ENCODE results near the gene FMNL3. TPM values are rescaled to one million over a fixed set of nuclear protein-coding genes. Genes with fewer than 3 reads are reported as not detected.

FMNL3 gene
- polyA plus RNA-seq, 1 of the 3 experiments (the other 2 are of a cell fraction) = 10.2 TPM

DNA sequence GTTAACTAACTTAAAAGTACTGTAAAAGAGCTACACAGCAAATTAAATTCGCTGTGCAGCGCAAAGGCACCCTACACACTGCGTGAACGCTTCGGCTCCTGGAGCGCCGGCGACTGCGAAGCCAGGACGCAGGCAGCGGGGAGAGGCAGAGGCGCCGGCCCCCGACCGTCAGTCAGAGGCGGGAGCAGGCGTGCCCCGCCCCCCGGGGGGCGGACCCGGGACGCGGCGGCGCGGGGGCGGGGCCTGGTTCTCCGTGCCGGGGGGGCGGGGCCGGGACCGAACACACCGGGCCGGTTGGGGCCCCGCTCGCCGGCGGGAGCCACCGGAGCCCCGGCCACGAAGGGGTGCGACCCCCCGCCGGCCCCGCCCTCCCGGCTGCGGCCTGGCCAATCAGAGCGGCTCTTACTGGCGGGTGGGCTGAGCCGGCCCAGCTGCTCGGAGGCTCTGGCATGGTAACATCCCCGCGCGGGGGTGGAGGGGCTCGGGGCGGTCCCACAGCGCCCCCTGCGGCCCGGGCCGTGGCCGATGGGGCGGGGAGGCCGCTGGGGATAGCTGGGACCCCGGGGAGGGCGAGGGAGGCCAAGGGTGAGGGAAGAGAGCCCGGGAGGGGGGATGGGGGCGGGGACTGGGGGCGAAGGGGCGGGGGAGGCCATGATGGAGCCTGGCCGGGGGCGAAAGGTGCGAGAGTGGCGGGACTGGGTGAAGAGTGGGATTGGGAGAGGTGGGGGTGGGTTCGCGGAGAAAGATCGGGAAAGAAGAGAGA lies 83.9 kb downstream of the FMNL3 start, which contains the start of gene PRPF40B:
TSS of gene PRPF40B (plus strand) at position 420 of the 763 bp plus-strand sequence. CDS start at position 450, 30 bp downstream.
- POLR2A ChIA-PET = interaction anchor here (0.7 to 2.3 kb wide), 2 partner anchors 13 to 118 kb away, joined by 4 to 10 read pairs; partner anchors contain the start of gene TMBIM6
- Histone ChIP-seq H3K4me3 (ENCODE audit: low read depth in 2 of 2, low read length in 1 of 2) (peak within 1 kb of the TSS; percentile 63 to 67), H3K36me3 (replicated peaks in 1 of 2; ENCODE audit: control insufficient read depth in 1 of 2, insufficient read depth in 2 of 2, low read length in 1 of 2) (no peaks in the 10 kb centered on the region), H3K4me1 (ENCODE audit: control insufficient read depth in 1 of 2, insufficient read depth in 2 of 2, low read depth in 1 of 2, low read length in 1 of 2) (peaks cover 14 to 43% of the 10 kb centered on the region in 2 experiments; a peak in 3 of 4 replicates), H4K20me1 (ENCODE audit: insufficient read depth) (no peaks in the 10 kb centered on the region), H3F3A (replicated peaks; ENCODE audit: insufficient read depth) (peaks cover 57% of the 10 kb centered on the region), H2AFZ (ENCODE audit: low read depth) (peak within 1 kb of the TSS; percentile 86), H3K27ac (ENCODE audit: low read depth in 2 of 2, low read length in 1 of 2) (peak within 1 kb of the TSS; percentile 79 to 86), H3K9me2 (no peaks in the 10 kb centered on the region), H3K9ac (peak within 1 kb of the TSS; percentile 57), H3K79me2 (ENCODE audit: insufficient read depth) (no peaks in the 10 kb centered on the region), H3K27me3 (ENCODE audit: insufficient read depth) (no peaks in the 10 kb centered on the region), H3K4me2 (peak within 1 kb of the TSS; percentile 99), H3K9me3 (no peaks in the 10 kb centered on the region)
- WGBS (ENCODE audit: low lambda C conversion rate) = 2% methylated on average over 33 of the region's 76 CpGs
- CTCF ChIA-PET = interaction anchor here (0.6 to 13.7 kb wide), 24 partner anchors 9 to 276 kb away, joined by 3 to 102 read pairs (median 4); partner anchors contain the start of genes FAM186B and TMBIM6
- peak; percentile 99 for DNase-seq
- TF ChIP-seq, protein P1, sequence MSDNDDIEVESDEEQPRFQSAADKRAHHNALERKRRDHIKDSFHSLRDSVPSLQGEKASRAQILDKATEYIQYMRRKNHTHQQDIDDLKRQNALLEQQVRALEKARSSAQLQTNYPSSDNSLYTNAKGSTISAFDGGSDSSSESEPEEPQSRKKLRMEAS (IDR thresholded peaks at IDR 0.05; ENCODE audit: low read depth) = no peak; the same call in 1 of the 2 replicates
- TF ChIP-seq, protein P2, sequence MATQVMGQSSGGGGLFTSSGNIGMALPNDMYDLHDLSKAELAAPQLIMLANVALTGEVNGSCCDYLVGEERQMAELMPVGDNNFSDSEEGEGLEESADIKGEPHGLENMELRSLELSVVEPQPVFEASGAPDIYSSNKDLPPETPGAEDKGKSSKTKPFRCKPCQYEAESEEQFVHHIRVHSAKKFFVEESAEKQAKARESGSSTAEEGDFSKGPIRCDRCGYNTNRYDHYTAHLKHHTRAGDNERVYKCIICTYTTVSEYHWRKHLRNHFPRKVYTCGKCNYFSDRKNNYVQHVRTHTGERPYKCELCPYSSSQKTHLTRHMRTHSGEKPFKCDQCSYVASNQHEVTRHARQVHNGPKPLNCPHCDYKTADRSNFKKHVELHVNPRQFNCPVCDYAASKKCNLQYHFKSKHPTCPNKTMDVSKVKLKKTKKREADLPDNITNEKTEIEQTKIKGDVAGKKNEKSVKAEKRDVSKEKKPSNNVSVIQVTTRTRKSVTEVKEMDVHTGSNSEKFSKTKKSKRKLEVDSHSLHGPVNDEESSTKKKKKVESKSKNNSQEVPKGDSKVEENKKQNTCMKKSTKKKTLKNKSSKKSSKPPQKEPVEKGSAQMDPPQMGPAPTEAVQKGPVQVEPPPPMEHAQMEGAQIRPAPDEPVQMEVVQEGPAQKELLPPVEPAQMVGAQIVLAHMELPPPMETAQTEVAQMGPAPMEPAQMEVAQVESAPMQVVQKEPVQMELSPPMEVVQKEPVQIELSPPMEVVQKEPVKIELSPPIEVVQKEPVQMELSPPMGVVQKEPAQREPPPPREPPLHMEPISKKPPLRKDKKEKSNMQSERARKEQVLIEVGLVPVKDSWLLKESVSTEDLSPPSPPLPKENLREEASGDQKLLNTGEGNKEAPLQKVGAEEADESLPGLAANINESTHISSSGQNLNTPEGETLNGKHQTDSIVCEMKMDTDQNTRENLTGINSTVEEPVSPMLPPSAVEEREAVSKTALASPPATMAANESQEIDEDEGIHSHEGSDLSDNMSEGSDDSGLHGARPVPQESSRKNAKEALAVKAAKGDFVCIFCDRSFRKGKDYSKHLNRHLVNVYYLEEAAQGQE (IDR thresholded peaks at IDR 0.05; ENCODE audit: low read depth, low read length) = no peak
- TF ChIP-seq TCF12 (IDR thresholded peaks at IDR 0.05) (no peak), RAD21 (IDR thresholded peaks at IDR 0.05; ENCODE audit: low read length) (peak; percentile 18; the same call in 1 of the 2 replicates), EP300 (IDR thresholded peaks at IDR 0.05; ENCODE audit: borderline replicate concordance in 1 of 2, low read depth in 1 of 2, low read length in 1 of 2) (0 out of 4 replicates have a peak, but pooled peaks of 1 of the 2 experiments have one; percentile 33), MXI1 (IDR thresholded peaks at IDR 0.05; ENCODE audit: low read depth, low read length) (peak; percentile 75), NFIC (IDR thresholded peaks at IDR 0.05; ENCODE audit: borderline replicate concordance) (no peak), TAF1 (IDR thresholded peaks at IDR 0.05; ENCODE audit: borderline replicate concordance, low read depth, low read length) (peak; percentile 53; the same call in 1 of the 2 replicates), SIN3A (IDR thresholded peaks at IDR 0.05; ENCODE audit: borderline replicate concordance, low read depth, low read length) (no peak), GABPA (IDR thresholded peaks at IDR 0.05; ENCODE audit: low read depth) (0 out of 2 replicates have a peak, but pooled peaks have one; percentile 13), EZH2phosphoT487 (IDR thresholded peaks at IDR 0.05; ENCODE audit: borderline replicate concordance, low read depth) (no peak), NRF1 (IDR thresholded peaks at IDR 0.05; ENCODE audit: low read depth, low read length) (peak; percentile 41), POLR2AphosphoS5 (IDR thresholded peaks at IDR 0.05; ENCODE audit: low read depth, low read length) (peak; percentile 95)
- TF ChIP-seq, protein P3, sequence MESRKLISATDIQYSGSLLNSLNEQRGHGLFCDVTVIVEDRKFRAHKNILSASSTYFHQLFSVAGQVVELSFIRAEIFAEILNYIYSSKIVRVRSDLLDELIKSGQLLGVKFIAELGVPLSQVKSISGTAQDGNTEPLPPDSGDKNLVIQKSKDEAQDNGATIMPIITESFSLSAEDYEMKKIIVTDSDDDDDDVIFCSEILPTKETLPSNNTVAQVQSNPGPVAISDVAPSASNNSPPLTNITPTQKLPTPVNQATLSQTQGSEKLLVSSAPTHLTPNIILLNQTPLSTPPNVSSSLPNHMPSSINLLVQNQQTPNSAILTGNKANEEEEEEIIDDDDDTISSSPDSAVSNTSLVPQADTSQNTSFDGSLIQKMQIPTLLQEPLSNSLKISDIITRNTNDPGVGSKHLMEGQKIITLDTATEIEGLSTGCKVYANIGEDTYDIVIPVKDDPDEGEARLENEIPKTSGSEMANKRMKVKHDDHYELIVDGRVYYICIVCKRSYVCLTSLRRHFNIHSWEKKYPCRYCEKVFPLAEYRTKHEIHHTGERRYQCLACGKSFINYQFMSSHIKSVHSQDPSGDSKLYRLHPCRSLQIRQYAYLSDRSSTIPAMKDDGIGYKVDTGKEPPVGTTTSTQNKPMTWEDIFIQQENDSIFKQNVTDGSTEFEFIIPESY (IDR thresholded peaks at IDR 0.05; ENCODE audit: borderline replicate concordance, low read depth) = peak; percentile 7; the same call in 1 of the 2 replicates
- TF ChIP-seq, protein P4, sequence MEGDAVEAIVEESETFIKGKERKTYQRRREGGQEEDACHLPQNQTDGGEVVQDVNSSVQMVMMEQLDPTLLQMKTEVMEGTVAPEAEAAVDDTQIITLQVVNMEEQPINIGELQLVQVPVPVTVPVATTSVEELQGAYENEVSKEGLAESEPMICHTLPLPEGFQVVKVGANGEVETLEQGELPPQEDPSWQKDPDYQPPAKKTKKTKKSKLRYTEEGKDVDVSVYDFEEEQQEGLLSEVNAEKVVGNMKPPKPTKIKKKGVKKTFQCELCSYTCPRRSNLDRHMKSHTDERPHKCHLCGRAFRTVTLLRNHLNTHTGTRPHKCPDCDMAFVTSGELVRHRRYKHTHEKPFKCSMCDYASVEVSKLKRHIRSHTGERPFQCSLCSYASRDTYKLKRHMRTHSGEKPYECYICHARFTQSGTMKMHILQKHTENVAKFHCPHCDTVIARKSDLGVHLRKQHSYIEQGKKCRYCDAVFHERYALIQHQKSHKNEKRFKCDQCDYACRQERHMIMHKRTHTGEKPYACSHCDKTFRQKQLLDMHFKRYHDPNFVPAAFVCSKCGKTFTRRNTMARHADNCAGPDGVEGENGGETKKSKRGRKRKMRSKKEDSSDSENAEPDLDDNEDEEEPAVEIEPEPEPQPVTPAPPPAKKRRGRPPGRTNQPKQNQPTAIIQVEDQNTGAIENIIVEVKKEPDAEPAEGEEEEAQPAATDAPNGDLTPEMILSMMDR (IDR thresholded peaks at IDR 0.05) = peak; percentile 42
- TF ChIP-seq, protein P5, sequence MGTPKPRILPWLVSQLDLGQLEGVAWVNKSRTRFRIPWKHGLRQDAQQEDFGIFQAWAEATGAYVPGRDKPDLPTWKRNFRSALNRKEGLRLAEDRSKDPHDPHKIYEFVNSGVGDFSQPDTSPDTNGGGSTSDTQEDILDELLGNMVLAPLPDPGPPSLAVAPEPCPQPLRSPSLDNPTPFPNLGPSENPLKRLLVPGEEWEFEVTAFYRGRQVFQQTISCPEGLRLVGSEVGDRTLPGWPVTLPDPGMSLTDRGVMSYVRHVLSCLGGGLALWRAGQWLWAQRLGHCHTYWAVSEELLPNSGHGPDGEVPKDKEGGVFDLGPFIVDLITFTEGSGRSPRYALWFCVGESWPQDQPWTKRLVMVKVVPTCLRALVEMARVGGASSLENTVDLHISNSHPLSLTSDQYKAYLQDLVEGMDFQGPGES (IDR thresholded peaks at IDR 0.05; ENCODE audit: low read depth, low read length) = peak; percentile 25; the same call in 1 of the 2 replicates
- TF ChIP-seq, protein P6, sequence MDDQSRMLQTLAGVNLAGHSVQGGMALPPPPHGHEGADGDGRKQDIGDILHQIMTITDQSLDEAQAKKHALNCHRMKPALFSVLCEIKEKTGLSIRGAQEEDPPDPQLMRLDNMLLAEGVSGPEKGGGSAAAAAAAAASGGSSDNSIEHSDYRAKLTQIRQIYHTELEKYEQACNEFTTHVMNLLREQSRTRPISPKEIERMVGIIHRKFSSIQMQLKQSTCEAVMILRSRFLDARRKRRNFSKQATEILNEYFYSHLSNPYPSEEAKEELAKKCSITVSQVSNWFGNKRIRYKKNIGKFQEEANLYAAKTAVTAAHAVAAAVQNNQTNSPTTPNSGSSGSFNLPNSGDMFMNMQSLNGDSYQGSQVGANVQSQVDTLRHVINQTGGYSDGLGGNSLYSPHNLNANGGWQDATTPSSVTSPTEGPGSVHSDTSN (IDR thresholded peaks at IDR 0.05) = peak; percentile 76
